GM23338 (cell line): ENCODE data around the gene LRRC40. TPM values are rescaled to one million over a fixed set of nuclear protein-coding genes. Genes with fewer than 3 reads are reported as not detected.
A peak's percentile ranks its signal among the peaks of the same experiment; 100 is the strongest.

Experiments
- ATAC-seq: fragments of 200-7000 bp; cut with Tn5 transposase; 3 replicates; pipeline ENCODE4 v1.9.1; 2020
- DNase-seq: peaks from one replicate; pipeline ENCODE4 v3.0.0-alpha.2; 2015; ENCODE audit warnings: low spot score
- H2AFZ ChIP-seq: fragments of 200-600 bp; sonication (generic); 2 replicates; pipeline ENCODE4 v1.8.0; 2016; ENCODE audit warnings: antibody characterized with exemption, mild to moderate bottlenecking, moderate library complexity
- H3F3A ChIP-seq: fragments of 200-600 bp; sonication (generic); replicated peaks from 2 replicates; pipeline ENCODE4 v1.8.0; 2017; ENCODE audit warnings: antibody characterized with exemption, mixed run types, low read depth
- H3K27ac ChIP-seq: fragments of 200-600 bp; sonication (generic); 2 replicates; pipeline ENCODE4 v1.6.1; 2016; ENCODE audit warnings: low read depth
- H3K27me3 ChIP-seq: fragments of 200-600 bp; sonication (generic); 2 replicates; pipeline ENCODE4 v1.8.0; 2016; ENCODE audit warnings: mild to moderate bottlenecking, mixed run types, moderate library complexity; ENCODE audit not compliant: insufficient read depth
- H3K36me3 ChIP-seq: fragments of 200-600 bp; sonication (generic); 2 replicates; pipeline ENCODE4 v1.8.0; 2016; ENCODE audit warnings: mild to moderate bottlenecking; ENCODE audit not compliant: insufficient read depth
- H3K4me1 ChIP-seq: fragments of 200-600 bp; sonication (generic); 2 replicates; pipeline ENCODE4 v1.8.0; 2016; ENCODE audit warnings: mild to moderate bottlenecking, moderate library complexity; ENCODE audit not compliant: insufficient read depth
- H3K4me2 ChIP-seq: fragments of 200-600 bp; sonication (generic); 2 replicates; pipeline ENCODE4 v1.7.1; 2017; ENCODE audit warnings: mixed run types
- H3K4me3 ChIP-seq: fragments of 200-600 bp; sonication (generic); 2 replicates; pipeline ENCODE4 v1.6.1; 2016; ENCODE audit warnings: mixed run types
- H3K79me2 ChIP-seq: fragments of 200-600 bp; sonication (generic); replicated peaks from 2 replicates; pipeline ENCODE4 v1.8.0; 2017; ENCODE audit warnings: mild to moderate bottlenecking; ENCODE audit not compliant: insufficient read depth
- H3K9me2 ChIP-seq: fragments of 200-600 bp; sonication (generic); 2 replicates; pipeline ENCODE4 v1.8.0; 2017; ENCODE audit not compliant: insufficient read depth
- H4K20me1 ChIP-seq: fragments of 200-600 bp; sonication (generic); replicated peaks from 2 replicates; pipeline ENCODE4 v1.8.0; 2017; ENCODE audit warnings: mild to moderate bottlenecking; ENCODE audit not compliant: insufficient read depth
- H3K27ac Mint-ChIP-seq: 2 replicates; pipeline ENCODE4 v1.8.0; 2020; ENCODE audit warnings: inconsistent platforms, mild to moderate bottlenecking, moderate library complexity, mixed read lengths
- H3K27me3 Mint-ChIP-seq: 3 replicates; pipeline ENCODE4 v1.8.0; 2022; ENCODE audit warnings: low read depth, mild to moderate bottlenecking, moderate library complexity, mixed read lengths, inconsistent platforms; ENCODE audit not compliant: insufficient read depth, poor library complexity
- H3K36me3 Mint-ChIP-seq: 3 replicates; pipeline ENCODE4 v1.8.0; 2021; ENCODE audit warnings: low read depth, mild to moderate bottlenecking, inconsistent platforms, moderate library complexity, mixed read lengths
- H3K4me1 Mint-ChIP-seq: 3 replicates; pipeline ENCODE4 v1.8.0; 2020; ENCODE audit warnings: mild to moderate bottlenecking, inconsistent platforms, mixed read lengths
- H3K4me3 Mint-ChIP-seq: 3 replicates; pipeline ENCODE4 v1.8.0; 2021; ENCODE audit warnings: moderate library complexity, mild to moderate bottlenecking, inconsistent platforms, mixed read lengths
- H3K9me3 Mint-ChIP-seq: 3 replicates; pipeline ENCODE4 v1.8.0; 2020; ENCODE audit warnings: moderate library complexity, mild to moderate bottlenecking, inconsistent platforms, mixed read lengths
- NANOG ChIP-seq: IDR thresholded peaks from 2 replicates; pipeline ENCODE4 v1.6.1; 2016; ENCODE audit warnings: antibody characterized with exemption, borderline replicate concordance
- STAT1 ChIP-seq: IDR thresholded peaks from one replicate; pipeline ENCODE4 v1.6.1; 2016; ENCODE audit warnings: antibody characterized with exemption; ENCODE audit not compliant: unreplicated experiment
- ZNF114 ChIP-seq: fragments of 250-450 bp; sonication (Bioruptor Pico); IDR thresholded peaks from 2 replicates; pipeline ENCODE4 v1.5.0; 2020; ENCODE audit warnings: mild to moderate bottlenecking, moderate library complexity
- ZNF331 ChIP-seq: fragments of 250-450 bp; sonication (Bioruptor Pico); IDR thresholded peaks from 2 replicates; pipeline ENCODE4 v1.5.0; 2020; ENCODE audit warnings: low read depth, mild to moderate bottlenecking, moderate library complexity
- ZNF462 ChIP-seq: fragments of 250-450 bp; sonication (Bioruptor Pico); IDR thresholded peaks from 2 replicates; pipeline ENCODE4 v1.5.0; 2020; ENCODE audit warnings: mild to moderate bottlenecking, moderate library complexity
- polyA plus RNA-seq: library from polyadenylated mRNA; unstranded; fragments of >200 nt; fragmentation: Nextera tagmentation; extraction: Ambion mirVana; gene quantifications from 2 replicates; pipeline ENCODE4 v1.2.1, GENCODE V29; 2016
- total RNA-seq: library from RNA; depleted of rRNA; stranded (reverse); fragments of >200 nt; shearing (Covaris generic); gene quantifications from 2 replicates; pipeline ENCODE4 v1.2.3, GENCODE V29; 2014
- TF ChIP-seq, protein P1 (sequence below), 2 experiments: fragments of 200-600 bp in 1 of 2; sonication (generic) in 1 of 2; conservative IDR thresholded peaks; 2 replicates each; pipeline versions ENCODE4 v1.5.1 to v1.6.1; 2016 to 2017; ENCODE audit warnings: antibody characterized with exemption in 2 of 2, low read depth in 2 of 2, mild to moderate bottlenecking in 2 of 2, moderate library complexity in 1 of 2
- TF ChIP-seq, protein P2 (sequence below): IDR thresholded peaks from 2 replicates; pipeline ENCODE4 v1.6.1; 2016; ENCODE audit warnings: antibody characterized with exemption
- TF ChIP-seq, protein P3 (sequence below): IDR thresholded peaks from one replicate; pipeline ENCODE4 v1.6.1; 2018; ENCODE audit warnings: antibody characterized with exemption; ENCODE audit not compliant: unreplicated experiment

LRRC40 gene
- total and polyA plus RNA-seq, 2 experiments from 2014 or later, result 33.9 to 50.5 TPM

DNA sequence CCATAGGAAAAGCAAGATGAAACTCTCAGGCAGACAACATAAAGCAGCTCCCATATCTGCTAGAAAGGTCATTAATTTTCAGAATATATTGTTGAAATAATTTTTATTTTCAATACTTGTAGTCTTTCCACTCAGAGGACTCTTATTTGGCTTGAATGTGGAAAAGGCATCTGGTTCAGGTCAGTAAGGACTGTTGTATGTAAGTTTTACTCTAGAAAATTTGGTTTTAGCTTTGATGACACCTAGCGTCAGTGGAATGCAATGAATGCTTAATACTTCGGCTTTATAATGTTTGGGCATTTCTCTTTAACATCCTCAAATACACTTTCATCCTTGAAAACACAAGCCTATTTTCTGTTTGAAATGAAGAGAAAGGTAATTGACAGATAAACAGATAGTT is 63.3 kb downstream of the LRRC40 start:
- no peak for ATAC-seq
- H3K27me3 Mint-ChIP-seq, result no peaks in the 10 kb centered on the region
- no peaks in the 10 kb centered on the region for H3K27me3 ChIP-seq
- H3K79me2 ChIP-seq, result no peaks in the 10 kb centered on the region
- DNase-seq, result peak; percentile 26
- H3K27ac ChIP-seq, result no peak overlapping the region
- H3K36me3 Mint-ChIP-seq, result no peaks in the 10 kb centered on the region
- no peak overlapping the region for H3K27ac Mint-ChIP-seq
- H3K4me1 ChIP-seq, result peaks cover 15% of the 10 kb centered on the region
- no peak overlapping the region for H3K4me3 ChIP-seq
- no peak overlapping the region for H3K4me3 Mint-ChIP-seq
- H3K36me3 ChIP-seq, result no peaks in the 10 kb centered on the region
- no peaks in the 10 kb centered on the region for H3F3A ChIP-seq
- H2AFZ ChIP-seq, result no peak overlapping the region
- no peaks in the 10 kb centered on the region for H4K20me1 ChIP-seq
- H3K4me1 Mint-ChIP-seq, result peaks cover 18% of the 10 kb centered on the region
- no peak overlapping the region for H3K4me2 ChIP-seq
- no peaks in the 10 kb centered on the region for H3K9me2 ChIP-seq
- no peak for TF ChIP-seq ZNF114 (CRISPR knock-in tag)
- TF ChIP-seq, protein P1, sequence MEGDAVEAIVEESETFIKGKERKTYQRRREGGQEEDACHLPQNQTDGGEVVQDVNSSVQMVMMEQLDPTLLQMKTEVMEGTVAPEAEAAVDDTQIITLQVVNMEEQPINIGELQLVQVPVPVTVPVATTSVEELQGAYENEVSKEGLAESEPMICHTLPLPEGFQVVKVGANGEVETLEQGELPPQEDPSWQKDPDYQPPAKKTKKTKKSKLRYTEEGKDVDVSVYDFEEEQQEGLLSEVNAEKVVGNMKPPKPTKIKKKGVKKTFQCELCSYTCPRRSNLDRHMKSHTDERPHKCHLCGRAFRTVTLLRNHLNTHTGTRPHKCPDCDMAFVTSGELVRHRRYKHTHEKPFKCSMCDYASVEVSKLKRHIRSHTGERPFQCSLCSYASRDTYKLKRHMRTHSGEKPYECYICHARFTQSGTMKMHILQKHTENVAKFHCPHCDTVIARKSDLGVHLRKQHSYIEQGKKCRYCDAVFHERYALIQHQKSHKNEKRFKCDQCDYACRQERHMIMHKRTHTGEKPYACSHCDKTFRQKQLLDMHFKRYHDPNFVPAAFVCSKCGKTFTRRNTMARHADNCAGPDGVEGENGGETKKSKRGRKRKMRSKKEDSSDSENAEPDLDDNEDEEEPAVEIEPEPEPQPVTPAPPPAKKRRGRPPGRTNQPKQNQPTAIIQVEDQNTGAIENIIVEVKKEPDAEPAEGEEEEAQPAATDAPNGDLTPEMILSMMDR (conservative IDR thresholded peaks at IDR 0.05; ENCODE audit: low read depth in 2 of 2), result peak; percentile 38 to 48
- no peaks in the 10 kb centered on the region for H3K9me3 Mint-ChIP-seq

- peak; percentile 12 for DNase-seq
- H4K20me1 ChIP-seq, result no peaks in the 10 kb centered on the region
- no peak for TF ChIP-seq NANOG
- TF ChIP-seq ZNF462 (CRISPR knock-in tag), result no peak
- TF ChIP-seq ZNF331 (CRISPR knock-in tag), result no peak
- TF ChIP-seq, protein P2, sequence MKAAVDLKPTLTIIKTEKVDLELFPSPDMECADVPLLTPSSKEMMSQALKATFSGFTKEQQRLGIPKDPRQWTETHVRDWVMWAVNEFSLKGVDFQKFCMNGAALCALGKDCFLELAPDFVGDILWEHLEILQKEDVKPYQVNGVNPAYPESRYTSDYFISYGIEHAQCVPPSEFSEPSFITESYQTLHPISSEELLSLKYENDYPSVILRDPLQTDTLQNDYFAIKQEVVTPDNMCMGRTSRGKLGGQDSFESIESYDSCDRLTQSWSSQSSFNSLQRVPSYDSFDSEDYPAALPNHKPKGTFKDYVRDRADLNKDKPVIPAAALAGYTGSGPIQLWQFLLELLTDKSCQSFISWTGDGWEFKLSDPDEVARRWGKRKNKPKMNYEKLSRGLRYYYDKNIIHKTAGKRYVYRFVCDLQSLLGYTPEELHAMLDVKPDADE, result no peak
- TF ChIP-seq, protein P3, sequence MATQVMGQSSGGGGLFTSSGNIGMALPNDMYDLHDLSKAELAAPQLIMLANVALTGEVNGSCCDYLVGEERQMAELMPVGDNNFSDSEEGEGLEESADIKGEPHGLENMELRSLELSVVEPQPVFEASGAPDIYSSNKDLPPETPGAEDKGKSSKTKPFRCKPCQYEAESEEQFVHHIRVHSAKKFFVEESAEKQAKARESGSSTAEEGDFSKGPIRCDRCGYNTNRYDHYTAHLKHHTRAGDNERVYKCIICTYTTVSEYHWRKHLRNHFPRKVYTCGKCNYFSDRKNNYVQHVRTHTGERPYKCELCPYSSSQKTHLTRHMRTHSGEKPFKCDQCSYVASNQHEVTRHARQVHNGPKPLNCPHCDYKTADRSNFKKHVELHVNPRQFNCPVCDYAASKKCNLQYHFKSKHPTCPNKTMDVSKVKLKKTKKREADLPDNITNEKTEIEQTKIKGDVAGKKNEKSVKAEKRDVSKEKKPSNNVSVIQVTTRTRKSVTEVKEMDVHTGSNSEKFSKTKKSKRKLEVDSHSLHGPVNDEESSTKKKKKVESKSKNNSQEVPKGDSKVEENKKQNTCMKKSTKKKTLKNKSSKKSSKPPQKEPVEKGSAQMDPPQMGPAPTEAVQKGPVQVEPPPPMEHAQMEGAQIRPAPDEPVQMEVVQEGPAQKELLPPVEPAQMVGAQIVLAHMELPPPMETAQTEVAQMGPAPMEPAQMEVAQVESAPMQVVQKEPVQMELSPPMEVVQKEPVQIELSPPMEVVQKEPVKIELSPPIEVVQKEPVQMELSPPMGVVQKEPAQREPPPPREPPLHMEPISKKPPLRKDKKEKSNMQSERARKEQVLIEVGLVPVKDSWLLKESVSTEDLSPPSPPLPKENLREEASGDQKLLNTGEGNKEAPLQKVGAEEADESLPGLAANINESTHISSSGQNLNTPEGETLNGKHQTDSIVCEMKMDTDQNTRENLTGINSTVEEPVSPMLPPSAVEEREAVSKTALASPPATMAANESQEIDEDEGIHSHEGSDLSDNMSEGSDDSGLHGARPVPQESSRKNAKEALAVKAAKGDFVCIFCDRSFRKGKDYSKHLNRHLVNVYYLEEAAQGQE, result no peak
- TF ChIP-seq STAT1, result no peak
Observed at GRCh38 chr1:70140894-70141293, 64.5 kb downstream of the LRRC40 start.

More at GRCh38 chr1:70140894-70141293, 64.5 kb downstream of the LRRC40 start:
- Histone ChIP-seq H3K27ac (no peak overlapping the region), H3K36me3 (no peaks in the 10 kb centered on the region), H3K4me1 (peaks cover 15% of the 10 kb centered on the region), H3K27me3 (no peaks in the 10 kb centered on the region), H3K4me3 (no peak overlapping the region), H3F3A (no peaks in the 10 kb centered on the region), H2AFZ (no peak overlapping the region), H3K9me2 (no peaks in the 10 kb centered on the region), H3K79me2 (no peaks in the 10 kb centered on the region), H3K4me2 (no peak overlapping the region)
- Mint-ChIP-seq H3K4me3 (no peak overlapping the region), H3K4me1 (peaks cover 19% of the 10 kb centered on the region), H3K36me3 (no peaks in the 10 kb centered on the region), H3K27me3 (no peaks in the 10 kb centered on the region), H3K27ac (peak overlapping the region; percentile 73), H3K9me3 (no peaks in the 10 kb centered on the region)
- peak; percentile 54 for ATAC-seq
